Hepatocyte (in vitro differentiated cells): ENCODE results near the gene SH3RF3.

ENCODE experiments used
- EZH2 ChIP-seq: fragments of 200-600 bp; sonication (generic); IDR thresholded peaks from 2 replicates; pipeline ENCODE4 v1.6.1; 2016; ENCODE audit warnings: antibody characterized with exemption, mild to moderate bottlenecking, borderline replicate concordance
- EZH2phosphoT487 ChIP-seq: fragments of 200-600 bp; sonication (generic); IDR thresholded peaks from one replicate; pipeline ENCODE4 v1.6.1; 2018; ENCODE audit warnings: antibody characterized with exemption, mild to moderate bottlenecking, low read depth, moderate library complexity; ENCODE audit not compliant: unreplicated experiment, severe bottlenecking
- TF ChIP-seq, protein P1 (sequence below): fragments of 200-600 bp; sonication (generic); IDR thresholded peaks from 2 replicates; pipeline ENCODE4 v1.5.1; 2016; ENCODE audit warnings: antibody characterized with exemption, mild to moderate bottlenecking; ENCODE audit not compliant: poor library complexity

DNA sequence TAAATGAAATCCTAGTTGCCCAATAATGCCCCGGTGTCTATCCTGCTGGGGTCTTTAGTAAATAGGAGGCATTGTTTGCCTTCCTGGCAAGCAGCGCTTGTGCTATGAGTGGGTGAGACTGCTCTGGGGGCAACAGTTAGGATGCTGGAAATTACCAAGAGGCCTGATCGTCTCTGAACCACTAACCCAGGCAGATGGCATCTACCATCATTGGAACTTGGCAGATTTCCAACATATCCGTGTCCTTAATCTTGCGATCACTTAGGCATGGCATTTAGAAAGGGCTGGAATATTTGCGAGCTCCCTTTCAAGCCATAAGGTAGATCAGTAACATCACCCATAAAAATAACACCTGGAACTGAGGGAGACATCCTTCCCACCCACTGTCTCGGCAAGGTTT is 18.8 kb upstream of the SH3RF3 start:
- TF ChIP-seq, protein P1, sequence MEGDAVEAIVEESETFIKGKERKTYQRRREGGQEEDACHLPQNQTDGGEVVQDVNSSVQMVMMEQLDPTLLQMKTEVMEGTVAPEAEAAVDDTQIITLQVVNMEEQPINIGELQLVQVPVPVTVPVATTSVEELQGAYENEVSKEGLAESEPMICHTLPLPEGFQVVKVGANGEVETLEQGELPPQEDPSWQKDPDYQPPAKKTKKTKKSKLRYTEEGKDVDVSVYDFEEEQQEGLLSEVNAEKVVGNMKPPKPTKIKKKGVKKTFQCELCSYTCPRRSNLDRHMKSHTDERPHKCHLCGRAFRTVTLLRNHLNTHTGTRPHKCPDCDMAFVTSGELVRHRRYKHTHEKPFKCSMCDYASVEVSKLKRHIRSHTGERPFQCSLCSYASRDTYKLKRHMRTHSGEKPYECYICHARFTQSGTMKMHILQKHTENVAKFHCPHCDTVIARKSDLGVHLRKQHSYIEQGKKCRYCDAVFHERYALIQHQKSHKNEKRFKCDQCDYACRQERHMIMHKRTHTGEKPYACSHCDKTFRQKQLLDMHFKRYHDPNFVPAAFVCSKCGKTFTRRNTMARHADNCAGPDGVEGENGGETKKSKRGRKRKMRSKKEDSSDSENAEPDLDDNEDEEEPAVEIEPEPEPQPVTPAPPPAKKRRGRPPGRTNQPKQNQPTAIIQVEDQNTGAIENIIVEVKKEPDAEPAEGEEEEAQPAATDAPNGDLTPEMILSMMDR: no peak
- TF ChIP-seq EZH2phosphoT487: no peak
- TF ChIP-seq EZH2: no peak
